PC-9 (cell line): ENCODE results near the gene AIFM2.

Source experiments
- EZH2 ChIP-seq: fragments of 200-600 bp; sonication (generic); IDR thresholded peaks from 2 replicates; pipeline ENCODE4 v1.8.0; 2017; ENCODE audit warnings: antibody characterized with exemption, low read depth
- TF ChIP-seq, protein P1 (sequence below): fragments of 200-600 bp; sonication (generic); conservative IDR thresholded peaks from 2 replicates; pipeline ENCODE4 v1.6.1; 2017; ENCODE audit warnings: mixed run types, antibody characterized with exemption, mild to moderate bottlenecking, moderate library complexity

- TF ChIP-seq, protein P1, sequence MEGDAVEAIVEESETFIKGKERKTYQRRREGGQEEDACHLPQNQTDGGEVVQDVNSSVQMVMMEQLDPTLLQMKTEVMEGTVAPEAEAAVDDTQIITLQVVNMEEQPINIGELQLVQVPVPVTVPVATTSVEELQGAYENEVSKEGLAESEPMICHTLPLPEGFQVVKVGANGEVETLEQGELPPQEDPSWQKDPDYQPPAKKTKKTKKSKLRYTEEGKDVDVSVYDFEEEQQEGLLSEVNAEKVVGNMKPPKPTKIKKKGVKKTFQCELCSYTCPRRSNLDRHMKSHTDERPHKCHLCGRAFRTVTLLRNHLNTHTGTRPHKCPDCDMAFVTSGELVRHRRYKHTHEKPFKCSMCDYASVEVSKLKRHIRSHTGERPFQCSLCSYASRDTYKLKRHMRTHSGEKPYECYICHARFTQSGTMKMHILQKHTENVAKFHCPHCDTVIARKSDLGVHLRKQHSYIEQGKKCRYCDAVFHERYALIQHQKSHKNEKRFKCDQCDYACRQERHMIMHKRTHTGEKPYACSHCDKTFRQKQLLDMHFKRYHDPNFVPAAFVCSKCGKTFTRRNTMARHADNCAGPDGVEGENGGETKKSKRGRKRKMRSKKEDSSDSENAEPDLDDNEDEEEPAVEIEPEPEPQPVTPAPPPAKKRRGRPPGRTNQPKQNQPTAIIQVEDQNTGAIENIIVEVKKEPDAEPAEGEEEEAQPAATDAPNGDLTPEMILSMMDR, result no peak
- no peak for TF ChIP-seq EZH2
These were observed 44.9 kb downstream of the AIFM2 start for GRCh38 chr10:70087616-70088307.
